ENCODE results near the gene HES1. TPM values are rescaled to one million over a fixed set of nuclear protein-coding genes. Genes with fewer than 3 reads are reported as not detected.

The HES1 gene
- total and polyA plus RNA-seq, 9 of the 15 experiments (the other 6 are each of a cell fraction or from before 2014, with no cell fraction given): 3.4 to 37.0 (median 19.3) TPM

DNA sequence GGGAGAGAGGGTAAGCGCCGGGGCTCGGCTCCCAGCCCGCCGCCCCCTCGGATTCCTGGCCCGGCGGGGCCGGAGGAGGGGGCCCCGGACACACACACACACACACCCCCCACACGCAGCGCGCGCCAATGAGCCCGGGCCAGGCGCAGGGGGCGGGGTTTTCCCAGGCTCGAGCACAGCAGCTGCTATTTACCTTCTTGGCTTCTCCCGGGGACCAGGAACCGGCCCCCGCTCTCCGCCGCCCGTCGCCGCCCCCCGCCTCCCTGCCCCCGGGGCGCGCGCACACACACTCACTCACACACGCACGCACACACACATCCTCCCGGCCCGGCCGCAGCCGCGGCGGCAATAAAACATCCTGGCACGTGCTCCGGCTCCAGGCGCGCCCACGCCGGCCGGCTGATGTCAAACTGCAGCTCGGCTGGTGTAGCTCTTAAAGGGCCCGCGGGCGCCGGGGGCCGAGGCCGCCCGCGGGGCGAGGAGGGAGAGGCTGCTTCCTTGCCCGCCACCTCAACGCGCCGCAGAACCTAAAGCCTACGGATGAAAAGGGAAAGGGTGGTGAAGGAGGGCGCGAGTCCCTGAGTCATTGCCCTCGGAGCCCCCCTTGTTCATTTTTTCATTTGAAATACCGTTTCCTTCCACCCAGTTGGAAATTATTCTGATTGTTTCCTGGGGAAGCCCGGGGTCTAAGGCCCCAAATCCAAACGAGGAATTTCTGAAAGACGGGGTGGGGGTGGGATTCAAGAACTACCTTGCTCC is 1.0 kb upstream of the HES1 start (continued):
- no peak for TF ChIP-seq E4F1 (CRISPR knock-in tag; IDR thresholded peaks at IDR 0.05; ENCODE audit: borderline replicate concordance)
- TF ChIP-seq RBM22 (IDR thresholded peaks at IDR 0.05; ENCODE audit: low read depth, low read length, poor library complexity, severe bottlenecking): no peak
- no peak for TF ChIP-seq ADNP (tag; IDR thresholded peaks at IDR 0.05)
- TF ChIP-seq ELF2 (CRISPR knock-in tag; IDR thresholded peaks at IDR 0.05): no peak
- TF ChIP-seq GTF2F1 (IDR thresholded peaks at IDR 0.05; ENCODE audit: low read depth, low read length): no peak
- TF ChIP-seq CHD4 (IDR thresholded peaks at IDR 0.05; ENCODE audit: insufficient read depth, insufficient replicate concordance, low read depth, low read length, poor library complexity, severe bottlenecking): no peak
- no peak for TF ChIP-seq MYBL2 (IDR thresholded peaks at IDR 0.05; ENCODE audit: low read depth)
- TF ChIP-seq MYBL2 (CRISPR knock-in tag; IDR thresholded peaks at IDR 0.05; ENCODE audit: borderline replicate concordance): no peak
- no peak for TF ChIP-seq SRSF7 (optimal IDR thresholded peaks at IDR 0.05; ENCODE audit: low read depth, low read length)
- peak; percentile 18 for TF ChIP-seq FUS (optimal IDR thresholded peaks at IDR 0.05; ENCODE audit: low read depth, low read length)
- 0 out of 2 replicates have a peak, but pooled peaks have one; percentile 46 for TF ChIP-seq NR2C2 (CRISPR knock-in tag; IDR thresholded peaks at IDR 0.05)
- no peak; the same call in 1 of the 2 replicates for TF ChIP-seq NR2C2 (tag; IDR thresholded peaks at IDR 0.05)
- TF ChIP-seq ZNF134 (CRISPR knock-in tag; conservative IDR thresholded peaks at IDR 0.05): no peak
- no peak for TF ChIP-seq NCOA4 (IDR thresholded peaks at IDR 0.05; ENCODE audit: partially characterized antibody)
- TF ChIP-seq TCF3 (CRISPR knock-in tag; IDR thresholded peaks at IDR 0.05): 0 out of 2 replicates have a peak, but pooled peaks have one; percentile 30
- TF ChIP-seq ZBTB7A (IDR thresholded peaks at IDR 0.05; ENCODE audit: borderline replicate concordance, control insufficient read depth, low read depth, low read length): peak; percentile 19; the same call in 1 of the 2 replicates
- no peak for TF ChIP-seq THRA (IDR thresholded peaks at IDR 0.05)
- TF ChIP-seq CEBPB (tag; IDR thresholded peaks at IDR 0.05): no peak
- TF ChIP-seq POLR3A (IDR thresholded peaks at IDR 0.05; ENCODE audit: borderline replicate concordance, extremely low read depth, insufficient read depth, insufficient read length): no peak
- TF ChIP-seq, protein P1, sequence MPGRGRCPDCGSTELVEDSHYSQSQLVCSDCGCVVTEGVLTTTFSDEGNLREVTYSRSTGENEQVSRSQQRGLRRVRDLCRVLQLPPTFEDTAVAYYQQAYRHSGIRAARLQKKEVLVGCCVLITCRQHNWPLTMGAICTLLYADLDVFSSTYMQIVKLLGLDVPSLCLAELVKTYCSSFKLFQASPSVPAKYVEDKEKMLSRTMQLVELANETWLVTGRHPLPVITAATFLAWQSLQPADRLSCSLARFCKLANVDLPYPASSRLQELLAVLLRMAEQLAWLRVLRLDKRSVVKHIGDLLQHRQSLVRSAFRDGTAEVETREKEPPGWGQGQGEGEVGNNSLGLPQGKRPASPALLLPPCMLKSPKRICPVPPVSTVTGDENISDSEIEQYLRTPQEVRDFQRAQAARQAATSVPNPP (IDR thresholded peaks at IDR 0.05; ENCODE audit: borderline replicate concordance, insufficient read depth, insufficient read length): no peak
- no peak for TF ChIP-seq ZNF583 (CRISPR knock-in tag; IDR thresholded peaks at IDR 0.05)
- no peak for TF ChIP-seq FOXO4 (CRISPR knock-in tag; IDR thresholded peaks at IDR 0.05)
